H1 (cell line): Measurements from ENCODE around the gene EXOC2.

Source experiments
- EP300 ChIP-seq, 2 experiments: IDR thresholded peaks; 1 replicate in 1 of 2; 2 replicates in 1 of 2; pipeline ENCODE4 v1.6.1; 2011 to 2012; ENCODE audit warnings: low read depth in 2 of 2, low read length in 2 of 2, mild to moderate bottlenecking in 2 of 2, borderline replicate concordance in 1 of 2, inconsistent platforms in 1 of 2, moderate library complexity in 1 of 2
- EZH2 ChIP-seq: fragments of 200-600 bp; sonication (generic); IDR thresholded peaks from 2 replicates; pipeline ENCODE4 v1.7.1; 2012; ENCODE audit warnings: low read depth, mild to moderate bottlenecking, moderate library complexity, low read length, inconsistent platforms; ENCODE audit not compliant: severe bottlenecking
- GABPA ChIP-seq: IDR thresholded peaks from 2 replicates; pipeline ENCODE4 v1.6.1; 2011; ENCODE audit warnings: mild to moderate bottlenecking, low read length, moderate library complexity, borderline replicate concordance; ENCODE audit not compliant: insufficient read depth
- SIN3A ChIP-seq, 2 experiments: IDR thresholded peaks in 1 of 2; conservative IDR thresholded peaks in 1 of 2; 2 replicates each; pipeline ENCODE4 v1.6.1; 2011 to 2012; ENCODE audit warnings: low read length in 2 of 2, improper control_type of control experiment in 1 of 2, low read depth in 1 of 2, mild to moderate bottlenecking in 1 of 2
- YY1 ChIP-seq: IDR thresholded peaks from 2 replicates; pipeline ENCODE4 v1.6.1; 2011; ENCODE audit warnings: low read depth, mild to moderate bottlenecking, low read length
- TF ChIP-seq, protein P1 (sequence below): fragments of 300-600 bp; sonication (generic); IDR thresholded peaks from 2 replicates; pipeline ENCODE4 v1.7.1; 2012; ENCODE audit warnings: low read length, moderate library complexity, mild to moderate bottlenecking, inconsistent platforms; ENCODE audit not compliant: insufficient replicate concordance
- TF ChIP-seq, protein P2 (sequence below), 3 experiments: IDR thresholded peaks; 1 replicate in 2 of 3; 2 replicates in 1 of 3; pipeline versions ENCODE4 v1.5.1 to v1.6.1; 2011; ENCODE audit warnings: low read length in 3 of 3, mild to moderate bottlenecking in 3 of 3, inconsistent platforms in 2 of 3, low read depth in 1 of 3, moderate library complexity in 1 of 3; ENCODE audit not compliant: insufficient read depth in 1 of 3; ENCODE audit errors: control extremely low read depth in 1 of 3
- TF ChIP-seq, protein P3 (sequence below): IDR thresholded peaks from 2 replicates; pipeline ENCODE4 v1.6.1; 2012; ENCODE audit warnings: inconsistent platforms
- TF ChIP-seq, protein P4 (sequence below): IDR thresholded peaks from 2 replicates; pipeline ENCODE4 v1.6.1; 2011; ENCODE audit warnings: low read length, improper control_type of control experiment

DNA sequence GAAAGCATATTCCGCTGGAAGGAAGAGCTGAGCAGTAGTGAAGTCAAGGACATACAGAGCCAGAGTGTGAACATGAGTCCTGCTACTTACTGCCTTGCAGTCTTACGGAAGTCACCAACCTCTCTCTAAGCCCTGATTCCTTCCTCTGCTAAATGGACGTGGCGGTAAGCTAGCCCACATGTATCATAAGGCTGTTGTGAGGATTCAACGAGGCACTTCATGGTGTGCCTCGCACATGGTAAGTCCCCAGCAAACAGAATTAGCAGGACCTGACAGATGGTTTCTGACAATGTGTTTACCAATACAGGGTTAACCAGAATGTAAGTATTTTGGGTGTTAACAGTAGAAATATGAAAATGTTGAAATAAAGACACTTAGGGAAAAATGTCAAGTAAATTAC lies 208.2 kb downstream of the EXOC2 start:
- TF ChIP-seq, protein P1, sequence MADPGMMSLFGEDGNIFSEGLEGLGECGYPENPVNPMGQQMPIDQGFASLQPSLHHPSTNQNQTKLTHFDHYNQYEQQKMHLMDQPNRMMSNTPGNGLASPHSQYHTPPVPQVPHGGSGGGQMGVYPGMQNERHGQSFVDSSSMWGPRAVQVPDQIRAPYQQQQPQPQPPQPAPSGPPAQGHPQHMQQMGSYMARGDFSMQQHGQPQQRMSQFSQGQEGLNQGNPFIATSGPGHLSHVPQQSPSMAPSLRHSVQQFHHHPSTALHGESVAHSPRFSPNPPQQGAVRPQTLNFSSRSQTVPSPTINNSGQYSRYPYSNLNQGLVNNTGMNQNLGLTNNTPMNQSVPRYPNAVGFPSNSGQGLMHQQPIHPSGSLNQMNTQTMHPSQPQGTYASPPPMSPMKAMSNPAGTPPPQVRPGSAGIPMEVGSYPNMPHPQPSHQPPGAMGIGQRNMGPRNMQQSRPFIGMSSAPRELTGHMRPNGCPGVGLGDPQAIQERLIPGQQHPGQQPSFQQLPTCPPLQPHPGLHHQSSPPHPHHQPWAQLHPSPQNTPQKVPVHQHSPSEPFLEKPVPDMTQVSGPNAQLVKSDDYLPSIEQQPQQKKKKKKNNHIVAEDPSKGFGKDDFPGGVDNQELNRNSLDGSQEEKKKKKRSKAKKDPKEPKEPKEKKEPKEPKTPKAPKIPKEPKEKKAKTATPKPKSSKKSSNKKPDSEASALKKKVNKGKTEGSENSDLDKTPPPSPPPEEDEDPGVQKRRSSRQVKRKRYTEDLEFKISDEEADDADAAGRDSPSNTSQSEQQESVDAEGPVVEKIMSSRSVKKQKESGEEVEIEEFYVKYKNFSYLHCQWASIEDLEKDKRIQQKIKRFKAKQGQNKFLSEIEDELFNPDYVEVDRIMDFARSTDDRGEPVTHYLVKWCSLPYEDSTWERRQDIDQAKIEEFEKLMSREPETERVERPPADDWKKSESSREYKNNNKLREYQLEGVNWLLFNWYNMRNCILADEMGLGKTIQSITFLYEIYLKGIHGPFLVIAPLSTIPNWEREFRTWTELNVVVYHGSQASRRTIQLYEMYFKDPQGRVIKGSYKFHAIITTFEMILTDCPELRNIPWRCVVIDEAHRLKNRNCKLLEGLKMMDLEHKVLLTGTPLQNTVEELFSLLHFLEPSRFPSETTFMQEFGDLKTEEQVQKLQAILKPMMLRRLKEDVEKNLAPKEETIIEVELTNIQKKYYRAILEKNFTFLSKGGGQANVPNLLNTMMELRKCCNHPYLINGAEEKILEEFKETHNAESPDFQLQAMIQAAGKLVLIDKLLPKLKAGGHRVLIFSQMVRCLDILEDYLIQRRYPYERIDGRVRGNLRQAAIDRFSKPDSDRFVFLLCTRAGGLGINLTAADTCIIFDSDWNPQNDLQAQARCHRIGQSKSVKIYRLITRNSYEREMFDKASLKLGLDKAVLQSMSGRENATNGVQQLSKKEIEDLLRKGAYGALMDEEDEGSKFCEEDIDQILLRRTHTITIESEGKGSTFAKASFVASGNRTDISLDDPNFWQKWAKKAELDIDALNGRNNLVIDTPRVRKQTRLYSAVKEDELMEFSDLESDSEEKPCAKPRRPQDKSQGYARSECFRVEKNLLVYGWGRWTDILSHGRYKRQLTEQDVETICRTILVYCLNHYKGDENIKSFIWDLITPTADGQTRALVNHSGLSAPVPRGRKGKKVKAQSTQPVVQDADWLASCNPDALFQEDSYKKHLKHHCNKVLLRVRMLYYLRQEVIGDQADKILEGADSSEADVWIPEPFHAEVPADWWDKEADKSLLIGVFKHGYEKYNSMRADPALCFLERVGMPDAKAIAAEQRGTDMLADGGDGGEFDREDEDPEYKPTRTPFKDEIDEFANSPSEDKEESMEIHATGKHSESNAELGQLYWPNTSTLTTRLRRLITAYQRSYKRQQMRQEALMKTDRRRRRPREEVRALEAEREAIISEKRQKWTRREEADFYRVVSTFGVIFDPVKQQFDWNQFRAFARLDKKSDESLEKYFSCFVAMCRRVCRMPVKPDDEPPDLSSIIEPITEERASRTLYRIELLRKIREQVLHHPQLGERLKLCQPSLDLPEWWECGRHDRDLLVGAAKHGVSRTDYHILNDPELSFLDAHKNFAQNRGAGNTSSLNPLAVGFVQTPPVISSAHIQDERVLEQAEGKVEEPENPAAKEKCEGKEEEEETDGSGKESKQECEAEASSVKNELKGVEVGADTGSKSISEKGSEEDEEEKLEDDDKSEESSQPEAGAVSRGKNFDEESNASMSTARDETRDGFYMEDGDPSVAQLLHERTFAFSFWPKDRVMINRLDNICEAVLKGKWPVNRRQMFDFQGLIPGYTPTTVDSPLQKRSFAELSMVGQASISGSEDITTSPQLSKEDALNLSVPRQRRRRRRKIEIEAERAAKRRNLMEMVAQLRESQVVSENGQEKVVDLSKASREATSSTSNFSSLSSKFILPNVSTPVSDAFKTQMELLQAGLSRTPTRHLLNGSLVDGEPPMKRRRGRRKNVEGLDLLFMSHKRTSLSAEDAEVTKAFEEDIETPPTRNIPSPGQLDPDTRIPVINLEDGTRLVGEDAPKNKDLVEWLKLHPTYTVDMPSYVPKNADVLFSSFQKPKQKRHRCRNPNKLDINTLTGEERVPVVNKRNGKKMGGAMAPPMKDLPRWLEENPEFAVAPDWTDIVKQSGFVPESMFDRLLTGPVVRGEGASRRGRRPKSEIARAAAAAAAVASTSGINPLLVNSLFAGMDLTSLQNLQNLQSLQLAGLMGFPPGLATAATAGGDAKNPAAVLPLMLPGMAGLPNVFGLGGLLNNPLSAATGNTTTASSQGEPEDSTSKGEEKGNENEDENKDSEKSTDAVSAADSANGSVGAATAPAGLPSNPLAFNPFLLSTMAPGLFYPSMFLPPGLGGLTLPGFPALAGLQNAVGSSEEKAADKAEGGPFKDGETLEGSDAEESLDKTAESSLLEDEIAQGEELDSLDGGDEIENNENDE: no peak
- TF ChIP-seq, protein P2, sequence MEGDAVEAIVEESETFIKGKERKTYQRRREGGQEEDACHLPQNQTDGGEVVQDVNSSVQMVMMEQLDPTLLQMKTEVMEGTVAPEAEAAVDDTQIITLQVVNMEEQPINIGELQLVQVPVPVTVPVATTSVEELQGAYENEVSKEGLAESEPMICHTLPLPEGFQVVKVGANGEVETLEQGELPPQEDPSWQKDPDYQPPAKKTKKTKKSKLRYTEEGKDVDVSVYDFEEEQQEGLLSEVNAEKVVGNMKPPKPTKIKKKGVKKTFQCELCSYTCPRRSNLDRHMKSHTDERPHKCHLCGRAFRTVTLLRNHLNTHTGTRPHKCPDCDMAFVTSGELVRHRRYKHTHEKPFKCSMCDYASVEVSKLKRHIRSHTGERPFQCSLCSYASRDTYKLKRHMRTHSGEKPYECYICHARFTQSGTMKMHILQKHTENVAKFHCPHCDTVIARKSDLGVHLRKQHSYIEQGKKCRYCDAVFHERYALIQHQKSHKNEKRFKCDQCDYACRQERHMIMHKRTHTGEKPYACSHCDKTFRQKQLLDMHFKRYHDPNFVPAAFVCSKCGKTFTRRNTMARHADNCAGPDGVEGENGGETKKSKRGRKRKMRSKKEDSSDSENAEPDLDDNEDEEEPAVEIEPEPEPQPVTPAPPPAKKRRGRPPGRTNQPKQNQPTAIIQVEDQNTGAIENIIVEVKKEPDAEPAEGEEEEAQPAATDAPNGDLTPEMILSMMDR (IDR thresholded peaks at IDR 0.05; ENCODE audit: control extremely low read depth in 1 of 3, insufficient read depth in 1 of 3, low read depth in 1 of 3, low read length in 3 of 3): no peak
- TF ChIP-seq SIN3A (conservative IDR thresholded peaks at IDR 0.05 in 1 of 2, IDR thresholded peaks at IDR 0.05 in 1 of 2; ENCODE audit: low read depth in 1 of 2, low read length in 2 of 2) (no peak), GABPA (no peak), YY1 (no peak), EP300 (IDR thresholded peaks at IDR 0.05; ENCODE audit: borderline replicate concordance in 1 of 2, low read depth in 2 of 2, low read length in 2 of 2) (no peak), EZH2 (no peak)
- TF ChIP-seq, protein P3, sequence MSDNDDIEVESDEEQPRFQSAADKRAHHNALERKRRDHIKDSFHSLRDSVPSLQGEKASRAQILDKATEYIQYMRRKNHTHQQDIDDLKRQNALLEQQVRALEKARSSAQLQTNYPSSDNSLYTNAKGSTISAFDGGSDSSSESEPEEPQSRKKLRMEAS: peak; percentile 53; the same call in 1 of the 2 replicates
- TF ChIP-seq, protein P4, sequence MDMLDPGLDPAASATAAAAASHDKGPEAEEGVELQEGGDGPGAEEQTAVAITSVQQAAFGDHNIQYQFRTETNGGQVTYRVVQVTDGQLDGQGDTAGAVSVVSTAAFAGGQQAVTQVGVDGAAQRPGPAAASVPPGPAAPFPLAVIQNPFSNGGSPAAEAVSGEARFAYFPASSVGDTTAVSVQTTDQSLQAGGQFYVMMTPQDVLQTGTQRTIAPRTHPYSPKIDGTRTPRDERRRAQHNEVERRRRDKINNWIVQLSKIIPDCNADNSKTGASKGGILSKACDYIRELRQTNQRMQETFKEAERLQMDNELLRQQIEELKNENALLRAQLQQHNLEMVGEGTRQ: no peak
